Measurements from ENCODE around the gene C12orf76. TPM values are rescaled to one million over a fixed set of nuclear protein-coding genes. Genes with fewer than 3 reads are reported as not detected.

Gene C12orf76
- total RNA-seq, 1 donor, result 10.3 TPM

- no peak overlapping the region for H3K4me3 ChIP-seq (ENCODE audit: low read depth, low read length)
- TF ChIP-seq CTCF (IDR thresholded peaks at IDR 0.05; ENCODE audit: insufficient read depth, low read length), result no peak
- no peak for DNase-seq (ENCODE audit: low read depth)
These were observed 36.1 kb upstream of the C12orf76 start for GRCh38 chr12:110084314-110085015.

- no peak for DNase-seq (ENCODE audit: low read depth)
- H3K4me3 ChIP-seq (ENCODE audit: low read depth, low read length), result no peak overlapping the region
- TF ChIP-seq CTCF (IDR thresholded peaks at IDR 0.05; ENCODE audit: insufficient read depth, low read length), result no peak
These were observed 32.1 kb upstream of the C12orf76 start for GRCh38 chr12:110080410-110080809.

- H3K4me3 ChIP-seq (ENCODE audit: low read depth, low read length), result no peak overlapping the region
- no peak for TF ChIP-seq CTCF (IDR thresholded peaks at IDR 0.05; ENCODE audit: insufficient read depth, low read length)
- DNase-seq (ENCODE audit: low read depth), result peak; percentile 54
These were observed 31.4 kb upstream of the C12orf76 start for GRCh38 chr12:110079477-110080400.

GRCh38 chr12:110077800-110078199, 29.5 kb upstream of the C12orf76 start:
- no peak for DNase-seq (ENCODE audit: low read depth)
- no peak for TF ChIP-seq CTCF (IDR thresholded peaks at IDR 0.05; ENCODE audit: insufficient read depth, low read length)
- H3K4me3 ChIP-seq (ENCODE audit: low read depth, low read length), result no peak overlapping the region

- no peak for DNase-seq (ENCODE audit: low read depth)
- no peak overlapping the region for H3K4me3 ChIP-seq (ENCODE audit: low read depth, low read length)
- TF ChIP-seq CTCF (IDR thresholded peaks at IDR 0.05; ENCODE audit: insufficient read depth, low read length), result no peak
These were observed 27.6 kb upstream of the C12orf76 start for GRCh38 chr12:110075880-110076279.

- no peak for TF ChIP-seq CTCF (IDR thresholded peaks at IDR 0.05; ENCODE audit: insufficient read depth, low read length)
- H3K4me3 ChIP-seq (ENCODE audit: low read depth, low read length), result no peak overlapping the region
- DNase-seq (ENCODE audit: low read depth), result no peak
These were observed 25.8 kb upstream of the C12orf76 start for GRCh38 chr12:110074089-110074488.

All from fibroblast of the aortic adventitia (primary cell).